ENCODE results near the gene HPS3.

DNA sequence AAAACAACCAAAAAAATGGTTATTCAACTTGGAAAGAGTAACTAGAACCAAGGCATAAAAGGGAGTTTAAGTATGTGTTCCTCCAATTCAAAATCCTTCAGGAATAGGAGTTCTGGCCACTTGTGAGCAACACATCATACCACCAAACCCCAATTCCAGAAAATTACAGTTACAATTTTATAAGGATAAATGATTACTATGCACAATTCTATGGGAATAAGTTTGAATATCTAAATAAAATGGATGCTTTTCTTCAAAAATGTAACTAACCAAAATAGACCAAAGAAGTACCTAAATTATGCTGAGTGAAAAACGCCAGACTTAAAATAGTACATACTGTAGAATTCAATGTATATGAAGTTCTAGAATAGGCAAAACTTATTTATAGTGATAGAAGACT, 47.7 kb upstream of the HPS3 start:
- TF ChIP-seq, protein P1, sequence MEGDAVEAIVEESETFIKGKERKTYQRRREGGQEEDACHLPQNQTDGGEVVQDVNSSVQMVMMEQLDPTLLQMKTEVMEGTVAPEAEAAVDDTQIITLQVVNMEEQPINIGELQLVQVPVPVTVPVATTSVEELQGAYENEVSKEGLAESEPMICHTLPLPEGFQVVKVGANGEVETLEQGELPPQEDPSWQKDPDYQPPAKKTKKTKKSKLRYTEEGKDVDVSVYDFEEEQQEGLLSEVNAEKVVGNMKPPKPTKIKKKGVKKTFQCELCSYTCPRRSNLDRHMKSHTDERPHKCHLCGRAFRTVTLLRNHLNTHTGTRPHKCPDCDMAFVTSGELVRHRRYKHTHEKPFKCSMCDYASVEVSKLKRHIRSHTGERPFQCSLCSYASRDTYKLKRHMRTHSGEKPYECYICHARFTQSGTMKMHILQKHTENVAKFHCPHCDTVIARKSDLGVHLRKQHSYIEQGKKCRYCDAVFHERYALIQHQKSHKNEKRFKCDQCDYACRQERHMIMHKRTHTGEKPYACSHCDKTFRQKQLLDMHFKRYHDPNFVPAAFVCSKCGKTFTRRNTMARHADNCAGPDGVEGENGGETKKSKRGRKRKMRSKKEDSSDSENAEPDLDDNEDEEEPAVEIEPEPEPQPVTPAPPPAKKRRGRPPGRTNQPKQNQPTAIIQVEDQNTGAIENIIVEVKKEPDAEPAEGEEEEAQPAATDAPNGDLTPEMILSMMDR (conservative IDR thresholded peaks at IDR 0.05; ENCODE audit: low read depth, low read length) = no peak
- TF ChIP-seq RCOR1 (IDR thresholded peaks at IDR 0.05; ENCODE audit: insufficient replicate concordance, low read length) = no peak

All from IMR-90 (cell line).